Stimulated activated CD8-positive, alpha-beta memory T cell treated with anti-CD3 and anti-CD28 coated beads, Interleukin-7, amount 100 ng/mL, for 48 hours (primary cell): ENCODE data around the gene HJV.

Experiments
- DNase-seq, 2 donors: peaks; one replicate each; pipeline ENCODE4 v3.0.0-alpha.2; 2020; ENCODE audit warnings: low read depth in 1 of 2; ENCODE audit errors: extremely low read depth in 1 of 2

The HJV gene

DNA sequence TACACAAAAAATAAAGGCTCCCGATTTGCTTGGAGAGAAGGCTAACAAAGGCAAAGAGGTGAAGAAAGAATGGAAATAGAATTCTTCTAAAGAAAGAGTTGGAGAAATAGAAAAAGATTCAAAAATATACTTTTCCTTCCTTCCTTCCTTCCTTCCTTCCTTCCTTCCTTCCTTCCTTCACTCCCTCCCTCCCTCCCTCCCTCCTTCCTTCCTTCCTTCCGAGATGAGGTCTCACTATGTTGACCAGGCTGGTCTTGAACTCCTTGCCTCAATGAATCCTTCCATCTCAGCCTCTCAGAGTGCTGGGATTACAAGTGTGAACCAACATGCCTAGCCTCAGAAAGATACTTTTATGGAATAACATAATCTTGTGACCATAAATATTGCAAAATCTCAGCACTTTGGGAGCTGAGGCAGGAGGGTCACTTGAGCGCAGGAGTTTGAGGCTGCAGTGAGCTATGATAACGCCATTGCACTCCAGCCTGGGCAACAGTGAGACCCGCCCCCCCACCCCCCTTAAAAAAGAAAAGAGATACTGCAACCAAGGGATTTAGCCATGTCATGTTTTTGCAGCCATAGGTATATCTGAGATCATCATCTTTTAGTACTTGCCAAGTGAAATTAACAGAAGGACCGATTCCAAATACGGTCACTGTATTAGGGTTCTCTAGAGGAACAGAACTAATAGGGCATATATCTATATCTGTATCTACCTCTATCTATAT lies 1.0 kb upstream of the HJV start:
- no peak for DNase-seq

DNA sequence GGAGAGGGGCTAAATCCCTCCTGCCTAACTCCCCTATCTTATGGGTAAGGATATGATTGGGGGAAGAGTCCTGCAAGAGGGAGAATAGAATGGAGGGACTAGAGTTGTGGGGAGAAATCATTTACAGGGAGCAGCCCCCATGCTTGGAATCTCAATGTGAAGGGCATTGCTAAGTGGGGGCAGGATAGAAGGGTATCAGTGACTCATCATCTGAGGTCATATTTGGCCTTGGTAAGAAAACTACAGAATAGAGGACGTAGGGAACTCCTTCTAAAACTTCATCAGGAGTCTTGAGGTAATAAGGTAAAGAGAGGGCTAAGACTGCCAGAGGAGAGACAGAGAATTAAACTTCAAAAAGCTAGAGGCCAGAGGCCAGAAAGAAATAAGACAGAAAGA lies 487 bp downstream of the HJV start:
- no peak for DNase-seq

DNA sequence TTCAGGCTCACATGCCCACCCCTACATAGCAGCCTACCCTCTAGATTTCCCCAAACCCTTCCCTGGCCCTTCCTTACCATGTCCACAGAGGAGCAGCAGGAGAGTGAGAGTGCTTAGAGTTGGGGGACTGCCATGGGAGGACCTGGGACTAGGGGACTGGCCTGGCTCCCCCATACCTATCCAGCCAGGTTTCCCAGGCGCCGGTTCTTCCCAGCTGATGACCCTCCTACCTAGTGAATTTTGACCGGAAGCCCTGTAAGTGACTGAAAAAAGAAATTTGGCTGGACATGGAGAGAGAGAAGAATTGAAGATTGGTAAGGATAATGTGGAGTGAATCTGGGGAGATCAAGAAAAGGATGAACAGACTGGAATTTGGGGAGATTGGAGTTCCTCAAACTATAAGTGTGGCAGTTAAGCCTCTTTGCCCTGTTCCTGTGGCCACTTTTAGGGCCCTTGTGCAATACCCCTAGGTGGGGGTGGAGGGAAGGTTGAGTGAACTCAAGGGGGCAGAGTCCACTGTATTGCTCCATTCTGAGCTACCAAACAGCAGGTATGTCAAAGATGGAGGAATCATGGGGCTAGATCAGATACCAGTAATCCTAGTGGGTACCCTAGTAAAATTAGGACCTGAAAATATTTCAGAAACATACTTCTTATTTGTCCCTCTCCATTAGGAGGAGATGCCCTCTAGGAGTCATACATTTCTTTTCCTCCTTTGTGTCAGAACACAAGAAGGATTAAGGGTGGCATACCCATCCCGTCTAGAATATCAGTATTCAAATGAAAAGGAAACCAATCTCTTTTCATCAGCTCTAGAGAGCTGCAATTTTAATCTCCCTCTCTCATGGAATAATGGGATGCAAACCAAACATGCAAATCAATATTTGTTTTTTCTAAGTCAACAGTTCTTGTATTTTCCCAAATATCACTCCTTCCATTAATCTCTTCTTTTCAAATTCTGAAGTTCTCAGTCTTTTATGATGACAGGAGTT lies 1.2 kb downstream of the HJV start:
- DNase-seq = no peak

DNA sequence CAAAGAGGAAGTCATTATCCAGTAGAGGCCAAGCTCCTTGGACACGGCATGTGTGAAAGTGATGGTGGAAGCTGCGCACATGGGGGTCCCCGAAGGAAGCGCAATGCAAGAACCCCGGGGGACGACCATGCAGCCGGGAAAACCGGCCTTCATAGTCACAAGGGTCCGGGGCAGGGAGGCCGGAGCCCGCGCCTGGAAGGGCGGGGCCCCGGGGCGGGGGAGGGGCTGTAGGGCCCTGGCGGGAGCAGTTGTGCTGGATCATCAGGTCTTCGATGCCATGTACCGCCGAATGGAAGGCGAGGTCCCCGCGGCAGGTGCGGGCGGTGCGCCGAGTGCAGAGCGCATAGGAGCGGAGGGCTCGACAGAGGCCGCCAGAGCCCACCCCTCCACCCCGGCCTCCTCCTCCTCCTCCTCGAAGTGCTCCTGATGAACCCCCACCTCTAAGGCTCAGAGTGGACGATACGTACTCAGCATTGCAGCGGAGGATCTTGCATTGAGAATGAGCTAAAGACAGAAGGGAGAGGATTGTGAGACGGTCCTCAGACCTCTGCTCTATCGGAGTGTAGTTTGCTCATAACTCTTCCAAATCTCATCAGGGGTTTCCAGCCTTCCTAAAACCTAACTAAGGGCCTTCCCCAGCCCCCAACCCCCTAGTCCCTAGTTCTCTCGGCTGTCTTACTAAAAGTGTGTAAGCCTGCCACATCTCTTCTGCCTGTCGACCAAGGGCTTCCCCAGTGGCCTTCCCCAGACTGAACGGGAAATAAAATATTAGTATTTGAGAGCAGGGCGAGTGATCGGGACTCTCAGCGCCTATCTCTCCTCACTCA lies 2.1 kb downstream of the HJV start:
- DNase-seq = no peak

DNA sequence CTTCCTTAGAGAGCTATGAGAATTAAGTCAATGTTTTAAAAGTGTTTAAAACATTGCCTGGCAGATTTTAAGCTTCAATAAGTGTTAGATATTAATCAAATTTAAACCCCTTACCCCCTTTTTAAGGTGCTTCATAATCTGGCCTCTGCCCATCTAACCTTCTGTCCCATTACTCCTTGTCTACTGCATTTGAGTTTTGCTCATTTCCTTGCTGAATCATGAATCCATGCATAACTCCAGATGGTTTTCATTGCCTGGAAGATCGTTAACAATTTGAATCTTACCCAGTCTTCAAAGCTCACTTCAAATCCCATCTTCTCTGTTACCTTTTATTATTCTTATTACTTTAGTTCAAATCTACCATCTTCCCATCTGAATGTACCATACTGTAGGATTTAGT lies 4.6 kb downstream of the HJV start:
- no peak for DNase-seq

DNA sequence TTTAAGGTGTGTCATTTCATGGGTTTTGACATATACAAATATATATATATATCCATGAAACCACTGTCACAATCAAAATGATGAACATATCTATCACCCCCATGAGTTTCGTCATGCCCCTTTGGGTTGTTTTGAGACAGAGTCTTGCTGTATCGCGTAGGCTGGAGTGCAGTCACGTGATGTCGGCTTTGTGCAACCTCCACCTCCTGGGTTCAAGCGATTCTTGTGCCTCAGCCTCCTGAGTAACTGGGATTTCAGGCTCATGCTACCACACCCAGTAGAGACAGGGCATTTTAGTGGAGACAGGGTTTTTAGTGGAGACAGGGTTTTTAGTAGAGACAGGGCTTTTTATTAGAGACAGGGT lies 8.0 kb downstream of the HJV start:
- DNase-seq = no peak

DNA sequence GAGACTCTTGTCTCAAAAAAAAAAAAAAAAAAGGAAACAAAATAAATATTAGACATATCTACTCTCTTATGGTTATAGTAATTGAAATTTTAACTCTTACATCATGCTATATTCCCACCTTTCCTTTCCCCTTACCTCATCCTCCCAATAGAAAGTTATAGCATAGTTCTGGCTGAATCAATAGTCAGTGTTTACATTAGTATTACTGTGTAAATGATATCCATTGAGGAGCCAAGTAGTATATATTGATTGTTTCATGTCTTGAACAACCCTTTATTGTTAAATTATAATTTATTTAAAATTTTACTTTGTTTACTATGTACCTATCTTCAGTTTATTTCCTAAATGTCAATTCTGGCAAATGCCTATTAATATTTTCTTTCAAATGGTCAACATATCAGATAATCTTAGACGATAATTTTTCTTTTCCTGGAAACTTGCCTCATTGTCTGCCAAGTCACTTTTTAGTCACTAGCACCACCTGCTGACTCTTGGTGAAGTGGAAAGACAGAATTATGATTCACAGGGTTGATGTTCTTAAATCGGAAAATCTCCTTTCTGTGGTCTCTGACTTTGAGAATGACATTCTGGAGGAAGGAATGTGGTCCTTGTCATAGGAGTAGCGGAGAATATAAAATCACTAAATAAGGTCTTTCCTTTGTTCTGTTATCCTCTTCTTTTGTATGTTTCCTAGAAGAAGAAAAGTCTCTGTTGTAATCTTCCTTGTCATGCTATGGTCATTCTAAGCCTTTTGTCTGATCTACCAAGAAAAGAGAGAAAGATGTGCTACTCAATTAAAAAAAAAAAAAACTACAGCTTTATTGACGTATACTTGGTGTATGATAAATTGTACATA lies 8.6 kb downstream of the HJV start:
- DNase-seq = no peak

DNA sequence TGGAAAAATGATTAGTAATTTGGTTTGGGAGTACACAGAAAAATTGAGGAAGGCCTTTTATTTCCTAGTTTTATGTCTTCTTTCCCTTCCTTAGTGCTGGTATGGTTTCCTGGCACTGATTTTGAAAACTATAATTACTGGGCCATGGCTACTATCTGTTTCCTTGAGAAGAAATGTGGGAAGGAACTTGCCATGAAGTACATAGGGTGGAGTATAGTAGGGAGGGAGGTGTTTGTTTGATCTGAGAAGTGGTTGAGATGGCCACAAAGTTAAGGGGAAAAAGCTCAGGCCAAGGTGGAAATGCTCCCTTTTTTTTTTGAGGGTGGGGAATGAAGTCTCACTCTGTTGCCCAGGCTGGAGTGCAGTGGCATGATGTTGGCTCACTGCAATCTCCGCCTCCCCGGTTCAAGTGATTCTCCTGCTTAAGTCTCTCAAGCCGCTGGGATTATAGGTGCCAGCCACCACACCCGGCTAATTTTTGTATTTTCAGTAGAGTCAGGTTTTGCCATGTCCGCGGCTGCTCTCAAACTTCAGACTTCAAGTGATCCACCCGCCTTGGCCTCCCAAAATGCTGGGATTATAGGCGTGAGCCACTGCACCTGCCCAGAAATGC lies 11.3 kb downstream of the HJV start:
- no peak for DNase-seq

DNA sequence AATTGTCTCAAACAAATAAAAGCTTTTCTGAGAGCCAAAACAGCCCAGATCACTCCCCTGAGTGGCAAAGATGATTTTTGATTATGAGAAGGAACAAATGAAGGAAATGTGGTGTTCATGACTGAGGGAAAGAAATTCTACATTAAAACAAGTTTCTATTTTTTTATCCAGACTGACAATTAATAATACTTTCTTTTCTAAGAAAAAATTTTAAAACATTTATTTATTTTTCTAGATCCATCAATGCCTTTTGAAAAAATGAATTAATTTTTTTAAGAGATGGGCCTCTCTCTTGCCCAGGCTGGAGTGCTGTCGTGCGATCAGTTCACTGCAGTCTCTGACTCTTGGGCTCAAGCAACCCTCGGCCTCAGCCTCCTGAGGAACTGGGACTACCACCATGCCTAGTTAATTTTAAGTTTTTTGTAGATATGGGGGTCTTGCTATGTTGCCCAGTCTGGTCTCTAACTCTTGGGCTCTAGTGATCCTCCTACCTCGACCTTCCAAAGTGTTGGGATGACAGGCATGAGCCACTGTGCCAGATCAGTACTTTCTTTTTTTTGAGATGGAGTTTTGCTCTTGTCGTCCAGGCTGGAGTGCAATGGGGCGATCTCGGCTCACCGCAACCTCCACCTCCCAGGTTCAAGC lies 13.9 kb downstream of the HJV start:
- DNase-seq = no peak

DNA sequence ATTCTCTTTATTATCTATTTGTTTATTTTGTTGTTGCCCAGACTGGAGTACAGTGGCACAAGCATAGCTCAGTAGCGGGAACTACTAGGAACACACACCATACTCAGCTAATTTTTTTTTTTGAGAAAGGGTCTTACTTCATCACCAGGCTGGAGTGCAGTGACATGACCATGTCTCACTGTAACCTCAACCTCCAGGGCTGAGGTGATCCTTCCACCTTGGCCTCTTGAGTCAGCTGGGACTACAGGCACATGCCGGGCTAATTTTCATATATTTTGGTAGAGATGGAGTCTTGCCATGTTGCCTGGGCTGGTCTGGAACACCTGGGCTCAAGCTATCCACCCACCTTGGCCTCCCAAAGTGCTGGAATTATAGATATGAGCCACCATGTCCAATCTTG lies 19.8 kb downstream of the HJV start:
- no peak for DNase-seq

DNA sequence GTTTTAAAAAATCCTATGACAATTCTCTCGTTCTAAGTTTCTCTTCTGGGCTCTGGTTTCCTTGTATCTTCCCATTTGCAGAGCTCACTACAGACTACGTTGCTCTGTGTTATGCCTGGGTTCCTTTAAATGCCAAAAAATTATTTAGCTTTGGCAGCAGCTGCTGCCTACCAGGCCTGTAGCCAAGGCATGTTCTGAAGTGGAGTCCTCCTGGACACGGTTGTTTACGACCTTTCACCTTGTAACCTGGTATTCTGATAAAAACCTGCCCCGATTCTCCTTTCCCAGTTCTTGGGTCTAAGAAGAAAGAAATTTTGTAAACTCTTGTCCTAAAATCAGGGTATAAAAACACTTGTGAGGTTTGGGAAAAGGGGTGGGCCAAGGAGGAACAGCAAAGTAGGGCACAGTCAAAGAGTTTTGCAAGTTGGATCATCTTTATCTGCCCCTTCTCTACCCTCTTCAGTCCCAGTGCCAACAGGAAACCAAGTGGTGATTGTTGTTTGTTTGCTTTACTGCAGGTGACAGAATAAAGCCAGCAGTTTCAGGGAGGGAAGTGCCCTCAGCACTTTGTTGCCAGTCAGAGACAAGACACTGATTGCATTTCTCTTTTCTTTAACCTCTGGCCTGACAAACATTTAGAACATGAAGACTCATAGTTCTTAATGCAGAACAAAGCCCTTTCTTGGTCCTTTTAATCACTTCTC lies 22.1 kb downstream of the HJV start:
- DNase-seq = no peak

DNA sequence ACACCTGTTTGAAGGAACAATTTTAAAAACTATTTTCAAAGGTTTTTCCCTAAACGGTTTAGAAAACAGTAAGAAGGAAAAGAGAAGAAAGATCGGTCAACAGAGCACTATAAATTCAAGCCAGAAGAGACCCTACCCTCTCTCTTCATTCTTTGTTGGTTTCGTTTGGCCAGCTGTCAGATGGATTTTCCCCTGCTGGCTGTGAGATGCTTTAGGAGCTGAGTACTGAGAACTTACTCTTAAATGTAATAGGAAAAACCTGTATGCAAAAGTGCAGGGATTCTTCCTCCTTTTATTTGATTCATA lies 23.9 kb downstream of the HJV start:
- no peak for DNase-seq

DNA sequence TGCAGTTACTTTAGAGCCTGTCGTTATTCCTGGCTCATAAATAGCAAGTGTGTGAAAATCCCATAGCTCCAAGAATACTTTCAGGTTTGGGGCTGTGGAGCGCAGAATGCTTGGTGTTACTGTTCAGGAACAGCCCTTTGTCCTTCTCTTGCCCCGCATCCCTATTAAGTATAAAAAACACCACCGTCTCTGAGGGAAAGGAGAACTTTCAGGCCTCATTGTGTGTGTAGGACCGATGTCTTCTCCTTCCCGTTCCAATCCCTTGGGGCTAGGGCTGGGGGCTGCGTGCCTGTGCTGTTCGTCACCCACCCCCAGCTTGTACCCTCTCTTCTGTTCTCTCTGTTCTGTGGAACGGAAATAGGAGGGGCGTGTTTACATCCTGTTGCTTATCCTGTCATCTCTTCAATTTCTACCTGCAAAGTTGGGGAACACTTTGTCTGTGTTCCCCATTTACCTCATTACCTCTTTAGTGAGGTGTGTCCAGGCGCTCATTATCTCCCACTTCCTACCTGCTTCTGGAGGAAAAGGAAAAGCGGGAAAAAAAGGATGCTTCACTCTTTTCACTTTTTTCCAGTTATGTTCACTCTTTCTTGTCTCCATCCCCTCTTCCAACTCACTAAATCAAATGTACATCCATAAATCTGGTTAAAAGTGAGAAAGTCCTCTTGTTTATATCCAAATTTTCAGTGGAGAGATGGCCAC lies 24.4 kb downstream of the HJV start:
- no peak for DNase-seq

DNA sequence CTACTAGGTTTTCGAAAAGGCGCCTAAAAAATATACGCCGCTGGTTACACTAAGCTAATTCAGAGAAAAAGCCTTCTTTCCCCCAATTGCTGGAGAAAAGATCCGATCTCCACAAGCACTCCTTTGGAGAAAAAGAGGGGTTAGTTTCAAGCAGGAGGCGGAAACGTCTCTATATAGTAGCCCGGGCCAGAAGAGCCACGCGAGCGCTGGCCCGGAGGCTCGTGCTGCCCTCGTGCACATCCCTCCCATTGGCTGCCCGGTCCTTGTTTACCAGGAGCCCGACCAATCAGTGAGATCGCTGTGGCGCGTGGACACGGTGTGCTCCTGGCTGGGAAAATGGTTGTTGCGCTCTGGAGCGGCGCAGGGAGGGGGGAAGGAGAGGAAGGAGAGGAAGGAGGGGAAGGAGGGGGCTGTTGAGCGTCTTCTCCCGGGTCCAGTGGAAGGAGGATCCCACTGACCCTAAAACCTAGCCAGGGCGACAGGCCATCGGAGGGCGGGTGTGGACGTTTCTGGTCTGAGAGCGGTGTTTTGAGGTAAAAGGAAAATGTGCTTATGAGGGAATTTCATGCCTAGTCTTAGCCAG lies 25.0 kb downstream of the HJV start, which contains the start of gene TXNIP:
Gene TXNIP (minus strand): TSS at position 147 of the 583 bp plus-strand sequence. CDS start 313 bp downstream, outside the sequence.
- DNase-seq = peak; percentile 86 to 93

DNA sequence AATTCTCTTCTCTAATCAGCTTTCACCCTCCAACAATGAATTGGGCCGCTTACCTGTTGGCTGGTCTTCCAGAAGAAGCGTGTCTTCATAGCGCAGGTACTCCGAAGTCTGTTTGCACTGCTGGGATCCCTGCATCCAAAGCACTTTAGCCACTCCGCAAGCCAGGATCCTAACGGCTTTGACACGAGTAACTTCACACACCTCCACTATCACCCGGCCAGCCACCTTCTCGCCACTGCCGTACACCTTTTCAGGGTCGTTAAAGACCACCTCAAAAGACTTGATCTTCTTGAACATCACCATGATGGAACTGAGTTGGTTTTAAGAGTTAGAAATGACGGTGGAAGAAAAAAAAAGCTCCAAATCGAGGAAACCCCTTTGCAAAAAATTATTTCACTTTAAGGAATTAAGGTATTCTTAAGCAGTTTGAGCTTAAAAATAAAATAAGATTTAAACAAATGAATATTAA lies 25.5 kb downstream of the HJV start:
- DNase-seq = no peak

DNA sequence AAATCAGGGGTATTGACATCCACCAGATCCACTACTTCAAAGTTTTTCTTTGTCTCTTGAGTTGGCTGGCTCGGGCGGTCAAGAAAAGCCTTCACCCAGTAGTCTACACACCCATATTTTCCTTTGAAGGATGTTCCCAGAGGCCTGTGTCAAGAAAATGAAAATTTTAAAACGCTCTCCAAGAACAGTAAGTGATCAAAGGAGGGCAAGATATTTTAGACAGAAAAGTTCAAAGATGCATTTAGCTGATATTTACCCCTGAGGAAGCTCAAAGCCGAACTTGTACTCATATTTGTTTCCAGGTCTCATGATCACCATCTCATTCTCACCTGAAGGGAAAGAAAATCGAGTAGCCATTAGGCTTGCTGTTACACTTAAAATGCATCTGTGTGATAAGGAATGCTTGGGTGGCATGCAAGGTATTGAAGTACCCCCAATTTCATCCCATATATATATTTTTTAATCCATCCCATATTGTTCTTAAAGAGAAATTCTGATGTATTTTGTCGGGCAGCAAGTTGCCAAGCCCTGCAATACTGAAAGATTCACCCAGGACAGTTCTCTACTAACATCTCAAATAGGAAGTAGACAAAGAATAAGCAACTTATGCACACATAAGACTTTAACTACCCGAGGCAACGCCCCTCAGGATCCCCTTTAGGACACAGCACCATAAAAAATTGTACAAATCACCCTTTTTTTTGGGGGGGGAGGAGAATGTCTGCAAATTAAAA lies 26.2 kb downstream of the HJV start:
- DNase-seq = no peak
